Anterior cingulate cortex (tissue), 58 donors: ENCODE measurements around the gene POLL.

Experiments
- DNase-seq, 58 donors: peaks; one replicate each; lab custom pipeline; 2025; lab: John Stamatoyannopoulos, UW

Gene POLL

GRCh38 chr10:101575580-101576210 lies 12.4 kb downstream of the POLL start:
- no peak for DNase-seq

- DNase-seq: no peak
Measured at GRCh38 chr10:101575091-101575490, 13.0 kb downstream of the POLL start.

DNA sequence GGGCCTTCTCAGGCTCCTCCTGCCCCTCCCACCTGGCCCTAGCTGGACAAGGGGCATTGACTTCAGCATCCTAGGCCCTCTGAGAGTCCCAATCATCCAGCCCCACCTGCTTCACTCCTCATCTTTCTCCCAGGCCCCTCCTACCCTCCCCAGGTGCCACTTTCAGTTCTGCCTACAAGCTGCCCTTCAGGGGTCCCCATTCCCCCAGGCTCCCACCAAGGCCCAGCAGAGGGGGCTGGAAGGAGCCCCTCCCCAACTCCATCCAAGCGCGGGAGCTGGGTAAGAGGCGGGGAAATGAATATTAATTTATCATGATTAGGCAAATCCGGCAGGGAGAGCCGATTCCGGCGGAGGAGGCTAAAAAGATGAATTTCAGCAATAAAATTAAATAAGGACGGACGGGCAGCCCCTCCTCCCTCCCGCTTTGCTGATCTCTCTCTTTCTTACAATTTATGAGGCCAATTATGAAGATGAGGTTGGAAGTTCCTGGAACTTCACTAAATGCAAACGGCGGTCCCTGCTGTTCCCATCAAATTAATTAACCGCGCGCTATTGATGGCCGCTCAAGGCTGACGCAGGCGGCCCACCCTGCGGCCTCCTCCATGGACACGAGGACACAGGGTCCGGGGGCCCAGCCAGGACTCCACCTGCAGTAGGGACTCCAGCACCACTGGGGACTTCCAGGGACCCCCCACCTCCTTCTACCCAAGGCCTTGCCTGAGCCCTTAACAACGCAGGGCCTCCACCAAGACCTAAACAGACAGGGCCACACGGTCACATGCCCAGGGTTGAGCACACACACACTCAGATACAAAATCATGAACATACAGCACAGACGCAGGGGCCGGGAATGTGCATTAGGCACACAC lies 13.9 kb downstream of the POLL start:
- no peak for DNase-seq

DNA sequence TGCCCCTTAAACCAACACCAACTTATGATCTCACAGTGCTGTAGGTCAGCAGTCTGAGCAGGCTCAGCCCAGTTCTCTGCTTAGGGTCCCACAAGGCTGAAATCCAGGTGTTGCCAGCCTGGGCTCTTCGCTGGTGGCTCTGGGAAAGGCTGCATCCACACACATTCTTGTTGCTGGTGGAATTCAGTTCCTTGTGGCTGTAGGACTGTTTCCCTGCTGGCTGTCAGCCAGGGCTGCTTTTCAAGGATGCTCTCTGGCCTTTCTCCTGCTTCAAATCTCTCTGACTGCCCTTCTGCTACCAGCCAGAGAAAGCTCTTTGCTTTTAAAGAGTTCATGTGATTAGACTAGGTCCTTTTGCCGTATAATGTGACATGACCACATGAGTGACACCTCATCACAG lies 15.3 kb downstream of the POLL start:
- DNase-seq: no peak

- DNase-seq: no peak
Measured at GRCh38 chr10:101572126-101572525, 15.9 kb downstream of the POLL start.

DNA sequence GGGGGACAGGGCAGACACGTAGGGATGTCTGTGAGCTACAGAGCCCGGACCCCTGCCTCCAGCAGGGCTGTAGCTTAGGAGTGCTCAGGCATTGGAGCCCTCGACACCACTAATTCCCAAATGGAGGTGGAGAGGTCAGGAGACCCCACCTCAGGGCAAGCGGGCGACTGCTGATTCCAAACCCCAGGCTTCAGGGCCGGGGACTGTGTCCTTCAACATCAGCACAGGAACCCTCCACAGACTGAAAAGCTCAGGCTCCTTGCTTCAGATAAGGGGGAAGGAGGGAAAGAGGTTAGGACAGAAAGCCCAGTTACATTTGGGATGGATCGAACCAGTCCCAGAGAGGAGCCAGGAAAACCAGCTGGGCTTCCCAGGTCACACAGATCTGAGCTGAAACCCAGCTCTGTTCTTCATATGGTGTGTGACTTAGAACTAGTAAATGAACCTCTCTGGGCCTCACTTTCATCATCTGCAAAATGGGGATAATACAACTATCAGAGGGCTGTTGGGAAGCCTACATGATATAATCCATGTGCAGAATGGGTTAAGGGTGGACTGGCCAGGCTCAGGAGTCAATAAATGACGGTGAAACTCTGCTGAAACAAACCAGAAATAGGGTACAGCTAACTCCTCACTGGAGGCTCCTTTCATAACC lies 16.7 kb downstream of the POLL start:
- DNase-seq: no peak

DNA sequence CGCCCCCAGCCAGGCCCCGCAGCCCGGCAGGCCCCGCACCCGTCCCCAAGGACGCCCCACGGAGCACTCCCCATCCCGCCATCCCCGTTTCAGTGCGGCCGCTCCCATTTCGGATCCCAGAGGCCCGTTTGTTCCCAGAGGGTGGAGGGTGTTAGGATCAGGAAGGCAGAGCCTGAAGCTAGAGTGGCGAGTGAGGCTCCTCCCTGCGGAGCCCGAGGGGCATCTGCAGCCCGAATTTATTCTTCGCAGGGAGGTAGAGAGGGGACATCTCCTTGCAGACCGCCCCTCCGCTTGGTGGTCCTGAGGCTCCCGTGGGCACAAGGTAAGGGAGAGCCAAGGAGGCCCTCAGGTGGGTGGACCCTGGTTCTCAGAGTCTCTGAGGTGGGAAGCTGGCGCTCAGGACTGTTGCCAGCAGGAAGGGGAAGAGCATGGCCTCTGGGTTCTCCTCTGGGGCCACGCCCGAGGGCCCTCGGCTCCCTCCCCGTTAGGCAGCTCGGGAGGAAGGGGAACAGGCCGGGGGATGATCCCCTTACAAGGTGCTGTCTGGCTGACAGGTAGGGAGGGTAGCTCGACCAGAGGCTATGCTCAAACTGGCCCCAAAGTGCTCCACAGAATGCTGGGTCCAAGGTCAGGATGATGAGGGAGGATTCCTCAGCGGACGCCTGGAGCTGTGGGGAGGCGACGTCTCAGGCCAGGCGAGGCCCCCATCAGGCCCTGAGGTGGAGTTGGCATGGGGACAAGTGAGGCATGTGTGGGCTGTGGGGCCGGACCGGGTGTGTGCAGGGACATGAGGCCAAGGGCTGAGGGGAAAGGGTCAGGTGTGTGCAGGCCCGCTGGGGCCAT lies 17.4 kb downstream of the POLL start:
- DNase-seq: peak in 16 of 58 donors; percentile 12 to 72 (median 37)

DNA sequence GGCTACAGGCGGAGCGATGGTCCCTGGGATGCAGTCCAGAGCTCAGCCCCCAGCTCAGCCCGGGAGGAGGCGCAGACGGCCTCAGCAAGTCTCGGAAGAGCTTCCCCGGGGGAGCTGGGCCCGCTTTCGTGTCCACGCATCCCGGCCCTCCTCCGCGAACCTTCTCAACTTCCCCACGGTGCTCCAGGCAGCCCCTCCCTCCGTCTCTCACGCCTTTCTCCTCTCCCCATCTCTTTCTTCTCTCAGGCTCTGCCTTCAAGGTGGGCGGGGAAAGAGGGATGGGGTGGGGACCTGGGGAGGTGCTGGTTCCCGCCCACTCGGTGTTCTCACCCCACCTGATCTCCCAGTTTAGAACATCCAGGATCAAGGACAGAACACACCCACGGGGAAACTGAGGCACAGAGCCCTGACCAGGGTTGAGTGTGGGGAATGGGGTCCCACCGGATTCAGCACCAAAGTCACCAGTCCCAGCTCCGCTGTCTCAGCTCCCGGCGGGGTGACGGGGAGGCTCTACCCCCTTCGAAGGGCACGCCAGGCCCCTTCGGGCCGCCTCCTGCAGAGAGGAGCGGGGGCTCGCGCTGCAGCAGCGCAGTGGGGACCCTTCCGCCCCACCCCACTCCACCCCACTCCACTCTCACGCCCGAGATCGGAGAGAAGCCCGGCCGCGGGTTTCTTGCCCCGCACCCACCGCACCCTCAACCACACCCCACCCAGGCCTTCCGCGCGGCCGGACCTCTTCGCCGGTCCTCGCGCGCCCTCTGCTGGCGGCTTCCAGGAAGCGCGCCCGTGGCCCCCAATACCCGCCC lies 18.2 kb downstream of the POLL start:
- peak in 44 of 58 donors; percentile 11 to 80 (median 62) for DNase-seq

GRCh38 chr10:101569323-101569621 lies 18.8 kb downstream of the POLL start:
- no peak for DNase-seq

GRCh38 chr10:101568054-101568745 lies 19.9 kb downstream of the POLL start:
- no peak for DNase-seq

GRCh38 chr10:101567165-101568006 lies 20.7 kb downstream of the POLL start:
- DNase-seq: no peak

GRCh38 chr10:101566333-101567164 lies 21.5 kb downstream of the POLL start:
- DNase-seq: peak in 26 of 58 donors; percentile 6 to 57 (median 30)

GRCh38 chr10:101565936-101566332 lies 22.1 kb downstream of the POLL start:
- no peak for DNase-seq

DNA sequence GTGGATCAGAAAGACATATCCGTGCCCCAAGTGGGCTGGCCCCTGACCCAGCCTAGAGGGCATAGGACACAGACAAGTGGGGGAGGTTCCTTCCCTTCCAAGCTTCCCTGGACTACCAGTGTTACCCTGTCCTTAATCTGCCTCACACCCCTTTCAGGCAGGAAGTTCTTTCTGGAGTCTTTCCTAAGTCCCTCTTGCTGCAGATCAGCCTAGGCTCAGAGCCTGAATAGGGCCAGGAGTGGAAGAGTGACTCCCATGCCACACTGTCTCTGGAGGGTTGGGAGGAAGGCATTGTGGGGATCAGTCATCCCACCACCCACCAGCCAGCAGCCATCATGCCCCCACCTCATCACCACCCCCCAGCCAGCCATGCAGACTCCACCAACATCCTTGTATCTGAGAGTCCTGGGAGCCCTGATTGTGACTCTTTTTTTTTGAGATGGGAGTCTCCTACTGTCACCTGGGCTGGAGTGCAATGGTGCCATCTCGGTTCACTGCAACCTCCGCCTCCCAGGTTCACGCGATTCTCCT lies 22.6 kb downstream of the POLL start:
- DNase-seq: no peak

GRCh38 chr10:101564490-101564991 lies 23.5 kb downstream of the POLL start:
- DNase-seq: no peak

DNA sequence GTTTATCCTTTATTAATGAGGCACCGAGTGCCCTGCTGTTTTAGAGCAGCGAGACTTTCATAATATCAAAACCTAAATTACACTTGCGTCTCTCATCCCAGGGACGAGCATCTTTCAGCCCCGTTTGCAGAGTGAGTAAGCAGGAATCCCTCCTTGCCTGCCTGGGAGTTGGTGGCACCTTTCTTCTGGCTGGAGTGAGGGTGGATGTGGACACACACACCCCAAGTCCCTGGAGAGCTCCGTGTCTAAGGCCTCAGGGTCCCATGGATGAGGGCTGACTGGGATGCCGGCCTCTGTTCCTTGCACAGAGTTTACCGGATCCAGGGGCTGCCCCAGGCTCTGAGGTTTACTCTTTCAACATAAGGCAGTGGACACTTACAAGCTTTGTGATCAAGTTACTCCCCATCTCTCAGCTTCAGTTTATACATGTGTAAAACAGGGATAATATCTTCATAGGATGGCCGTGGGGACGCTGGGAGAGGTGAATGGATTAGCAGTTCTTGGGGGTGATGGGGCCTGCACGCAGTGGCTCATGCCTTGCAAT lies 24.5 kb downstream of the POLL start:
- DNase-seq: no peak

- DNase-seq: no peak
Measured at GRCh38 chr10:101563007-101563406, 25.1 kb downstream of the POLL start.
